Common myeloid progenitor, CD34-positive (primary cell): ENCODE data around the gene NR1I3.

ENCODE experiments used
- CTCF ChIA-PET: fragments of 350-600 bp; sonication (Branson Sonifier 250); formaldehyde crosslinking; loops from one replicate; lab custom pipeline; 2021; ENCODE audit warnings: antibody characterized with exemption; lab: Charles Lee
- POLR2A ChIA-PET: fragments of 350-600 bp; sonication (Branson Sonifier 250); formaldehyde crosslinking; loops from one replicate; lab custom pipeline; 2021; ENCODE audit warnings: antibody characterized with exemption; lab: Charles Lee
- DNase-seq, 3 donors: peaks; one replicate each; pipeline versions ENCODE4 v3.0.0 to v3.0.0-alpha.2; 2013
- H3K27ac ChIP-seq, 2 experiments: 1 replicate in 1 of 2; 2 replicates in 1 of 2; pipeline ENCODE4 v1.7.0; 2013; ENCODE audit warnings: inconsistent platforms in 2 of 2, low read length in 2 of 2, mild to moderate bottlenecking in 2 of 2, low read depth in 1 of 2, moderate library complexity in 1 of 2; ENCODE audit not compliant: severe bottlenecking in 2 of 2, insufficient read depth in 1 of 2, poor library complexity in 1 of 2
- H3K27me3 ChIP-seq, 5 experiments: replicated peaks in 2 of 5; 1 replicate in 3 of 5; 2 replicates in 2 of 5; pipeline versions ENCODE4 v1.6.1 to v1.7.0; 2013; ENCODE audit warnings: low read length in 4 of 5, mild to moderate bottlenecking in 2 of 5, moderate library complexity in 2 of 5, inconsistent platforms in 1 of 5; ENCODE audit not compliant: insufficient read depth in 5 of 5, control insufficient read depth in 4 of 5
- H3K36me3 ChIP-seq, 4 experiments: 1 replicate in 2 of 4; 2 replicates in 2 of 4; pipeline versions ENCODE4 v1.6.1 to v1.7.0; 2013; ENCODE audit warnings: low read length in 3 of 4, control low read depth in 1 of 4, mild to moderate bottlenecking in 1 of 4; ENCODE audit not compliant: control insufficient read depth in 4 of 4, insufficient read depth in 4 of 4
- H3K4me1 ChIP-seq, 4 experiments: 1 replicate in 3 of 4; 2 replicates in 1 of 4; pipeline versions ENCODE4 v1.6.1 to v1.7.1; 2013; ENCODE audit warnings: low read length in 3 of 4, mild to moderate bottlenecking in 3 of 4, control low read depth in 1 of 4, inconsistent platforms in 1 of 4, moderate library complexity in 1 of 4; ENCODE audit not compliant: control insufficient read depth in 4 of 4, insufficient read depth in 4 of 4; ENCODE audit errors: control extremely low read depth in 1 of 4
- H3K4me3 ChIP-seq, 7 experiments: 1 replicate in 4 of 7; 2 replicates in 3 of 7; pipeline versions ENCODE4 v1.5.1 to v1.7.0; 2013; ENCODE audit warnings: mild to moderate bottlenecking in 7 of 7, low read length in 6 of 7, moderate library complexity in 6 of 7, inconsistent platforms in 2 of 7, low read depth in 2 of 7, control low read depth in 1 of 7; ENCODE audit not compliant: insufficient read depth in 4 of 7, control insufficient read depth in 1 of 7; ENCODE audit errors: extremely low read depth in 1 of 7
- H3K9me3 ChIP-seq, 5 experiments: 1 replicate in 4 of 5; 2 replicates in 1 of 5; pipeline versions ENCODE4 v1.6.1 to v1.7.1; 2013; ENCODE audit warnings: low read length in 4 of 5, mild to moderate bottlenecking in 2 of 5, inconsistent platforms in 1 of 5, low read depth in 1 of 5, moderate library complexity in 1 of 5; ENCODE audit not compliant: control insufficient read depth in 4 of 5, insufficient read depth in 2 of 5; ENCODE audit errors: control extremely low read depth in 1 of 5
- WGBS: methylation state at CpG from one replicate; pipeline ENCODE4 v1.1.5; 2013; ENCODE audit not compliant: insufficient coverage; 5-methylcytosine and 5-hydroxymethylcytosine counted together

NR1I3 gene

DNA sequence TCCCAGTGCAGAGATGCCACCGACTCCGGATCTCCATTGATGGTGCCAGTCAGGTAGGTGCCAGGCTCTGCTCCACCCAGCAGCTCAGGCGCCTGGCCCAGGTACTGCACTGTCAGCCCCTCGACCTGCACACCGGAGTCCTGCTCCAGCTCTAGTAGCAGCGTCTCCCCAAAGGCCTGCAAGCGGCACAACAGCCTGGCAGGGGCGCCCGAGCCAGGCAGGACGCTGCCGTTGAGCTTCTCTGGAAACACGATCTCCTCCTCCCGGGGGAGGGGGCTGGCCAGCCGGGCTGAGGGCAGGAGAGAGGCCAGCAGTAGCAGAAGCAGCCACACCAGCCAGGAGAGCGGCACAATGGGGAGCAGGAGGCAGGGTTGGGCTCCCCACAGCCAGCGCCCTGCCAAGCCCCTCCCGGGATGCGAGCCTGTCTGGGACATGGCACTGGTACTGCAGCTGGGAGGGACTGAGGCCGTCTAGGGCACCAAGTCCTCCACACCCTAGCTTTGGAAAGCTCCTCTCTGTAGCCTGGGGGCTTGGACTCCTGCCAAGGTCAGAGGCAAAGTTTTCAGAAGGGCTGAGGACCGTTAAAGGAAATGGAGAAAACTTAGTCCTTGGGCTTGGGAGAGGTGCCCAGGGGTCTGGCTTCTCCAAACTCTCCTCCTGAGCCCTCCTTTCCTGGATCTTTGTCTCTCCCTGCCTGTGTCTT, 39.7 kb downstream of the NR1I3 start:
- CTCF ChIA-PET, result interaction anchor here (0.8 to 3.5 kb wide), 7 partner anchors 9 to 184 kb away, joined by 3 to 15 read pairs (median 3); partner anchors contain the start of gene TOMM40L
- no peaks in the 10 kb centered on the region for H3K27me3 ChIP-seq
- H3K4me3 ChIP-seq, result no peak overlapping the region
- no peak for DNase-seq
- POLR2A ChIA-PET, result interaction anchor here (0.6 kb wide), 1 partner anchor 126 kb away, joined by 3 read pairs; no protein-coding TSS in a partner anchor
- H3K9me3 ChIP-seq, result no peaks in the 10 kb centered on the region
- WGBS, result 86% methylated on average over 20 of the region's 20 CpGs
- peaks cover 0 to 48% (median 37%) of the 10 kb centered on the region in 4 experiments for H3K4me1 ChIP-seq
- no peaks in the 10 kb centered on the region for H3K36me3 ChIP-seq
- no peak overlapping the region for H3K27ac ChIP-seq

DNA sequence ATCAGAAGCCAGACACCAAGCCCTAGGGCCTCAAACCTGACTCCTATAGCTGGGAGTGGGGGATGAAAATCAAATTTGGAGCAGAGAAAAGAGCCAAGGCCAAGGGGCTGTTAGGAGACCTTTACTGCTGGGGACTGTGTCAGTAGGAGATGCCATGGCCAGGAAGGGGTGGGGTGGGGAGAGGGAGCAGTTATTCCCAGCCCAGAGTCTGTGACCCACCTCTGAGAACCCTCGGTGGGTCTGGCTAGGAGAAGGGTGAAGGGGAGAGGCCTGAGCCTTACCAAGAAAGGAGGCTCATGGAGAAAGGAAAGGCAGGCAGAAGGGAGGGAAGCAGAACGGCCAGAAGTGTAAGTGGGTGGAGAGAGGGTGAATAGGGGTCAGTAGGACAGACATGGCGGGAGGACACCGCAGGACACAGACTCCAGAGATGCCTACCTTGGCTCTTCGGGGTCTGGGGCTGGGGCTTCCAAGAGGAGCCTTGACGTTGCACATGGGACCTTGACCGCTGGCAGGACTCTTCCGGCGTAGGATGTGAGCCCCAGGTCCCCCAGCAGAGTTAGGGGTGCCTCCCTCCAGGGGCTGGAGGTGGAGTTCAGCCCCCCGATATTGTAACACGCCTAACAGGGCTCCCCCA, 40.3 kb downstream of the NR1I3 start:
- 100% methylated on average over 9 of the region's 11 CpGs for WGBS
- no peaks in the 10 kb centered on the region for H3K9me3 ChIP-seq
- H3K36me3 ChIP-seq, result no peaks in the 10 kb centered on the region
- POLR2A ChIA-PET, result interaction anchor here (0.5 kb wide), 1 partner anchor 49 kb away, joined by 3 read pairs; no protein-coding TSS in a partner anchor
- DNase-seq, result no peak
- H3K4me3 ChIP-seq, result no peak overlapping the region
- H3K27ac ChIP-seq, result no peak overlapping the region
- H3K27me3 ChIP-seq, result no peaks in the 10 kb centered on the region
- peaks cover 0 to 43% (median 32%) of the 10 kb centered on the region in 4 experiments for H3K4me1 ChIP-seq
- CTCF ChIA-PET, result interaction anchor here (0.9 to 3.5 kb wide), 5 partner anchors 9 to 184 kb away, joined by 3 to 15 read pairs (median 3); partner anchors contain the start of gene TOMM40L

DNA sequence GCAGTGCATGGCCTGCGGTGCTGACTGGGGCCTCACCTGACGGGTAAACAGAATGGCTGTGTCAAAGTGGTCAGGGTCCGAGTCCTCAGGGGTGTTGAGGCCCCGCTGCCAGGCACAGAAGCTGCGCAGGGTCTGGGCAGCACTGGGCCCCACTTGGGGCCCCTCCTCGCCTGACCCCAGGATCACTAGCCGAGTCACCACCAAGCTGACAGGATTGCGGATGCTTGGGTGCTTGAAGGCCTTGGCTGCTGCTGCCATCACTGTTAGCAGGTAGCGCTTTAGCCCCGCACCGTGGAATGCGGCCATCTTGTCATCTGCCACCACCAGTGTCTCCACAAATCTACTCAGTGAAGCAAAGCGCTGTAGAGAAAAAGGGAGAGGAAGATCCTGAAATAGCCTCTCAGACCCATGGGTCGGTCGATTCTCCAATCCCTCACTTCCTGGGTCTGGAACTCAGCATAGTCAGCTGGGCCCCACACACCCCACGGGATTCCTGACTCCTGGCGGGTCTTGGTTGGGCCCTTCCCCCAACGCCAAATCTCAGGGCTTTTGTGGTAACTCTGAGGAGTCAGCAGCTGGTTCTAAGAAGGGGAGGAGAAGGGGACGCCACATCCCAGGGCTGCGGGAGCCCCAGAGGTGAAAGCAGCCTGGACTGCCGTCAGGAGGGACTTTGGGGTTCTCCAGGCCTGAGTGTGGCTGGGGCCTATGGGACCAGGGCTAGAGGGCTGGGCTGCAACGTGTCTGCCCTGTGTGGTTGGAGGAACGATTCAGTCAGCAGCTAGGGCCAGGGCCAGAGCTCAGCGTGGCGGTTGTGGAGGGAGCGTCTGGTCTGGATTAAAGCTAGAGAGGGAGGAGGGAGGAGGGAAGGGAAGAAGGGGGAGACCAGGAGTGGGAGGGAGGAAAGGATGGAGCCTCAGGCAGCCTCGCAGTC, 41.2 kb downstream of the NR1I3 start:
- no peak for DNase-seq
- POLR2A ChIA-PET, result no interaction called here
- no peaks in the 10 kb centered on the region for H3K36me3 ChIP-seq
- no peaks in the 10 kb centered on the region for H3K9me3 ChIP-seq
- H3K4me1 ChIP-seq, result peaks cover 0 to 37% (median 28%) of the 10 kb centered on the region in 4 experiments
- H3K27ac ChIP-seq, result no peak overlapping the region
- WGBS, result 95% methylated on average over 21 of the region's 27 CpGs
- H3K27me3 ChIP-seq, result no peaks in the 10 kb centered on the region
- CTCF ChIA-PET, result interaction anchor here (0.9 to 3.5 kb wide), 4 partner anchors 11 to 185 kb away, joined by 3 to 15 read pairs (median 3); partner anchors contain the start of gene TOMM40L
- H3K4me3 ChIP-seq, result no peak overlapping the region

DNA sequence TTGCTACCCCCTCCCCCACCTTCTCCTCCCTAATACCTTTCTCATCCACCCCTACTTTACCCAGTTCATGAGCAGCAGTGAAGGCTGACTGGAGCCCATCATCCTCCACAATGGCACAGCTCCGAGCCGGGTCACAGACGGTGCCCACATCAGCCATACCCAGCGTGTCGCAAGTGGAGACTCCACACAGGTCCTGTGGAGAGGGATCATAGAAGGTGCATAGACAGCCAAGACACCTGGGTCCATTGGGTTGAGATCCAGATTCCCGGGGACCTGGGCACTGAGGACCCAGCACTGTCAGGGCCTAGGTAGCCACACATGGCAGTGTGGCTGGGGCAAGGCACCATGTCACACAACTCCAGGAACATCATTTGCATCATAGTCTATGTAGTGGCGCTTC, 41.9 kb downstream of the NR1I3 start:
- H3K27me3 ChIP-seq, result no peaks in the 10 kb centered on the region
- POLR2A ChIA-PET, result interaction anchor here (0.6 kb wide), 1 partner anchor 176 kb away, joined by 3 read pairs; no protein-coding TSS in a partner anchor
- H3K27ac ChIP-seq, result no peak overlapping the region
- H3K36me3 ChIP-seq, result no peaks in the 10 kb centered on the region
- CTCF ChIA-PET, result no interaction called here
- H3K4me3 ChIP-seq, result no peak overlapping the region
- no peak for DNase-seq
- 94% methylated on average over 2 of the region's 7 CpGs for WGBS
- no peaks in the 10 kb centered on the region for H3K9me3 ChIP-seq
- peaks cover 0 to 33% (median 23%) of the 10 kb centered on the region in 4 experiments for H3K4me1 ChIP-seq

DNA sequence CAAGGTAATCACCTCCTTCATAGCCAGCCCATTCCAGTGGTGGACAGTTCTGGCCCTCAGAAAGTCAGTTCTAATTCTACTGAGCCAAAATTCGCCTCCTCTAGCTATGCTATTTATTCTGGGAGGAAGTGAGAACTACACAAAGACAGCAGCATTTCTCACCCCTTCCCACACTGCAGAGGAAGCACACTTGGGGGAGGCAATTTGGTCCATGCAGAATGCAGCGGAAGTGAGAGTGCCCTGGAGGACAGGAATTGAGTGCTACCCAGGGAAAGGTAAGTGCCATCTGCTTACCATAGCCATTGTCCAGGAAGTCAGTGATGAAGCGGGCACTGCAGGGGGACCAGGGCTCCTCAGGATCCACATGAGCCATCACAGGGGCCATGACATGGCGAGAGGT, 42.8 kb downstream of the NR1I3 start:
- Histone ChIP-seq H3K36me3 (no peaks in the 10 kb centered on the region), H3K4me1 (peaks cover 3 to 31% (median 23%) of the 10 kb centered on the region in 4 experiments), H3K4me3 (no peak overlapping the region), H3K27ac (no peak overlapping the region), H3K27me3 (no peaks in the 10 kb centered on the region), H3K9me3 (no peaks in the 10 kb centered on the region)
- no peak for DNase-seq
- WGBS, result 93% methylated on average over 2 of the region's 4 CpGs
- CTCF ChIA-PET, result interaction anchor here (1.1 to 4.1 kb wide), 6 partner anchors 15 to 179 kb away, joined by 3 to 38 read pairs (median 4); no protein-coding TSS in a partner anchor
- POLR2A ChIA-PET, result no interaction called here

DNA sequence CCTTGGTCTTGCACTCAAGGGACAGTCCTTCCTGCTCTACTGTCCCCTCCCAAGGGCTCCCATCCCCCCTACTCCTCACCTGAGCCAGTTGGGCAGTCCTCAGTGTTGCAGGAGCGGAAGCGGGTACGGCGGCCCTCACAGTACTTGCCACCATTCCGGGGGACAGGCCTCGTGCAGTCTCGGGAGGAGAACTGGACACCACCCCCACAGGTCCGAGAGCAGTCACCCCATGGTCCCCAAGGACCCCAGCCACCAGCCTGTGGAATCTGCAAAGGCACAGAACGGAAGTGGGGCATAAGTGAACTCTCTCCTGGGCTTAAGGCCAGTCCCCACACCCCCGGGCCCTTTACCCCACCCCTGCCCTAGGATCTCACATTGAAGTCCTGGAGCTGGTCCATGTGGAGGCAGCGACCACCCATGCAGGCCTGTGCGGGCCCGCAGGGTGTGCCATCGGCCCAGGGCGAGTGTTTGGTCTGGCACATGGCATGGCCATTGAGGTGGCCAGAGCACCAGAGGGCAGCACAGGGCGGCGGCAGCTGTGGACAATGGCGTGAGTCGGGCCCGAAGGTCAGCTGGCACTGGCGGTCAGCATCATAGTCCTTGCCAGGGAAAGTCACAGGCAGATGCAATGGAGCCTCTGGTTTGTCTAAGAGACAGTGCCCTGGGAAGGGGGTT, 44.3 kb downstream of the NR1I3 start:
- Histone ChIP-seq H3K27me3 (no peaks in the 10 kb centered on the region), H3K36me3 (no peaks in the 10 kb centered on the region), H3K4me3 (no peak overlapping the region), H3K4me1 (peaks cover 3 to 19% (median 13%) of the 10 kb centered on the region in 4 experiments), H3K9me3 (no peaks in the 10 kb centered on the region), H3K27ac (no peak overlapping the region)
- WGBS, result 97% methylated on average over 20 of the region's 21 CpGs
- no peak for DNase-seq
- ChIA-PET CTCF (interaction anchor here (1.1 to 4.3 kb wide), 13 partner anchors 10 to 181 kb away, joined by 3 to 41 read pairs (median 7); partner anchors contain the start of genes CFAP126, NDUFS2, PPOX and TOMM40L), POLR2A (no interaction called here)
